Kidney epithelial cell (primary cell): Measurements from ENCODE around the gene S100A16. TPM values are rescaled to one million over a fixed set of nuclear protein-coding genes. Genes with fewer than 3 reads are reported as not detected.

Experiments
- DNase-seq: peaks from one replicate; pipeline ENCODE4 v3.0.0-alpha.2; 2010; ENCODE audit warnings: low read depth
- H3K27me3 ChIP-seq: 2 replicates; pipeline ENCODE4 v1.6.0; 2011; ENCODE audit warnings: low read length; ENCODE audit not compliant: control insufficient read depth, insufficient read depth
- H3K36me3 ChIP-seq: 2 replicates; pipeline ENCODE4 v1.5.1; 2011; ENCODE audit warnings: low read length; ENCODE audit not compliant: control insufficient read depth, insufficient read depth
- H3K4me3 ChIP-seq: 2 replicates; pipeline ENCODE4 v1.5.1; 2011; ENCODE audit warnings: low read depth, mild to moderate bottlenecking, control low read depth, low read length
- CTCF ChIP-seq: IDR thresholded peaks from 2 replicates; pipeline ENCODE4 v1.5.1; 2011; ENCODE audit warnings: mild to moderate bottlenecking, moderate library complexity, low read length, control low read depth, inconsistent platforms; ENCODE audit not compliant: insufficient read depth, poor library complexity, severe bottlenecking
- total RNA-seq: library from RNA; depleted of rRNA; stranded (reverse); fragments of >200 nt; gene quantifications from 2 replicates; pipeline ENCODE4 v1.2.3, GENCODE V29; 2015

Gene S100A16
- total RNA-seq, 1 donor from 2014 or later = 480 TPM

GRCh38 chr1:153561466-153561985 is 51.4 kb downstream of the S100A16 start:
- H3K36me3 ChIP-seq = no peaks in the 10 kb centered on the region
- no peak for DNase-seq
- no peak for TF ChIP-seq CTCF
- no peak overlapping the region for H3K4me3 ChIP-seq
- H3K27me3 ChIP-seq = no peaks in the 10 kb centered on the region

- Histone ChIP-seq H3K4me3 (no peak overlapping the region), H3K27me3 (no peaks in the 10 kb centered on the region), H3K36me3 (no peaks in the 10 kb centered on the region)
- no peak for DNase-seq
- TF ChIP-seq CTCF = no peak
Measured at GRCh38 chr1:153560771-153561465, 52.0 kb downstream of the S100A16 start.

- Histone ChIP-seq H3K4me3 (no peak overlapping the region), H3K27me3 (no peaks in the 10 kb centered on the region), H3K36me3 (no peaks in the 10 kb centered on the region)
- no peak for TF ChIP-seq CTCF
- no peak for DNase-seq
Measured at GRCh38 chr1:153560241-153560640, 52.7 kb downstream of the S100A16 start.

GRCh38 chr1:153557877-153558276 is 55.1 kb downstream of the S100A16 start:
- no peak overlapping the region for H3K4me3 ChIP-seq
- TF ChIP-seq CTCF = no peak
- H3K27me3 ChIP-seq = no peaks in the 10 kb centered on the region
- H3K36me3 ChIP-seq = no peaks in the 10 kb centered on the region
- DNase-seq = no peak

Other genes with a start within 250 kb of the S100A16 start
- gene S100A12, start 237.5 kb downstream of the S100A16 start, total RNA-seq = not detected in 2 replicates
- not detected in 2 replicates for gene S100A8, start 222.1 kb downstream of the S100A16 start, total RNA-seq
- not detected in 2 replicates for gene S100A7A, start 196.6 kb downstream of the S100A16 start, total RNA-seq
- not detected in 2 replicates for gene S100A7, start 152.5 kb downstream of the S100A16 start, total RNA-seq
- 754 and 920 TPM in 2 replicates for gene S100A6, start 77.1 kb downstream of the S100A16 start, total RNA-seq
- gene S100A5, start 72.2 kb downstream of the S100A16 start, total RNA-seq = 0.75 TPM in 1 of 2 replicates, not detected in the other
- gene S100A4, start 67.3 kb downstream of the S100A16 start, total RNA-seq = 2.7 and 7.1 TPM in 2 replicates
- gene S100A3, start 63.9 kb downstream of the S100A16 start, total RNA-seq = 5.8 and 12.0 TPM in 2 replicates
- 16.1 and 27.5 TPM in 2 replicates for gene S100A2, start 47.3 kb downstream of the S100A16 start, total RNA-seq
- 4.2 and 4.4 TPM in 2 replicates for gene S100A14, start 3.2 kb upstream of the S100A16 start, total RNA-seq
- 171 and 183 TPM in 2 replicates for gene S100A13, start 14.4 kb upstream of the S100A16 start, total RNA-seq
- 1.3 and 2.0 TPM in 2 replicates for gene S100A1, start 15.3 kb upstream of the S100A16 start, total RNA-seq
- gene CHTOP, start 20.9 kb upstream of the S100A16 start, total RNA-seq = 54.8 and 58.1 TPM in 2 replicates
- gene SNAPIN, start 45.6 kb upstream of the S100A16 start, total RNA-seq = 61.0 and 65.0 TPM in 2 replicates
- gene ILF2, start 57.9 kb upstream of the S100A16 start, total RNA-seq = 231 and 250 TPM in 2 replicates
- gene NPR1, start 65.6 kb upstream of the S100A16 start, total RNA-seq = 2.0 and 2.1 TPM in 2 replicates
- 33.8 and 36.4 TPM in 2 replicates for gene INTS3, start 114.9 kb upstream of the S100A16 start, total RNA-seq
- 2.7 and 6.2 TPM in 2 replicates for gene SLC27A3, start 162.3 kb upstream of the S100A16 start, total RNA-seq